ENCODE data around the gene GIT1. TPM values are rescaled to one million over a fixed set of nuclear protein-coding genes. Genes with fewer than 3 reads are reported as not detected.

The GIT1 gene
- total and polyA plus RNA-seq, 2 of the 13 experiments (the other 11 are each of a cell fraction or from before 2014, with no cell fraction given): 14.2 to 30.8 TPM

- H3K4me1 ChIP-seq (ENCODE audit: insufficient read depth, low read length): peaks cover 39% of the 10 kb centered on the region
- no peak overlapping the region for H3K4me2 ChIP-seq (ENCODE audit: low read depth, low read length)
- H3K36me3 ChIP-seq (replicated peaks in 1 of 2; ENCODE audit: control insufficient read depth in 1 of 2, insufficient read depth in 2 of 2, low read length in 2 of 2): no peaks in the 10 kb centered on the region; a peak in 1 of 5 replicates
- FAIRE-seq: peak; percentile 40
- H3K27ac ChIP-seq (ENCODE audit: extremely low read length, insufficient read depth, low read length): no peak overlapping the region
- no peak overlapping the region for H2AFZ ChIP-seq (ENCODE audit: low read length)
- 40% methylated on average over 1 of the region's 1 CpG for WGBS (ENCODE audit: low lambda C conversion rate)
- H3K9me3 ChIP-seq (ENCODE audit: low read length): no peaks in the 10 kb centered on the region
- no TSS peak for BruUV-seq (replicated peaks)
- in situ Hi-C loops (cut with HindIII; ENCODE audit: extremely low pct_ligation_motif_present, low pct_unique_long_range_greater_than_20kb): no loop called here
- intact Hi-C loops (cut with micrococcal nuclease; ENCODE audit: unreplicated experiment): no loop called here
- ChIA-PET CTCF (ENCODE audit: low intra/inter-chr PET ratio, low total read pairs) (no interaction called here), POLR2A (interaction anchor here (2.1 kb wide), 1 partner anchor 10 kb away, joined by 24 read pairs; the partner anchor contains the start of gene ABHD15)
- H3K27me3 ChIP-seq (ENCODE audit: control insufficient read depth in 1 of 2, insufficient read depth in 2 of 2, low read length in 2 of 2): peaks cover 0 to 10% of the 10 kb centered on the region in 2 experiments; a peak in 2 of 5 replicates
- H3K79me2 ChIP-seq (ENCODE audit: insufficient read depth, low read length): no peaks in the 10 kb centered on the region
- H3K4me3 ChIP-seq (replicated peaks in 1 of 3; ENCODE audit: insufficient read depth in 1 of 3, low read depth in 2 of 3, low read length in 3 of 3): no peak overlapping the region
- H3K9ac ChIP-seq (ENCODE audit: insufficient read depth, low read depth, low read length): no peak overlapping the region
- ATAC-seq: no peak
- DNase-seq (ENCODE audit: low spot score): no peak
- TF ChIP-seq, protein P1, sequence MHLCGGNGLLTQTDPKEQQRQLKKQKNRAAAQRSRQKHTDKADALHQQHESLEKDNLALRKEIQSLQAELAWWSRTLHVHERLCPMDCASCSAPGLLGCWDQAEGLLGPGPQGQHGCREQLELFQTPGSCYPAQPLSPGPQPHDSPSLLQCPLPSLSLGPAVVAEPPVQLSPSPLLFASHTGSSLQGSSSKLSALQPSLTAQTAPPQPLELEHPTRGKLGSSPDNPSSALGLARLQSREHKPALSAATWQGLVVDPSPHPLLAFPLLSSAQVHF (CRISPR knock-in tag; IDR thresholded peaks at IDR 0.05): no peak
- TF ChIP-seq TRIM22 (IDR thresholded peaks at IDR 0.05) (no peak), CEBPB (IDR thresholded peaks at IDR 0.05; ENCODE audit: borderline replicate concordance, low read depth, low read length) (peak; percentile 27; the same call in 1 of the 2 replicates), TMF1 (CRISPR knock-in tag; IDR thresholded peaks at IDR 0.05; ENCODE audit: low read depth) (no peak), MEF2D (CRISPR knock-in tag; IDR thresholded peaks at IDR 0.05) (no peak), ZNF121 (CRISPR knock-in tag; IDR thresholded peaks at IDR 0.05) (no peak), CEBPG (CRISPR knock-in tag; IDR thresholded peaks at IDR 0.05) (0 out of 2 replicates have a peak, but pooled peaks have one; percentile 18), CREB1 (IDR thresholded peaks at IDR 0.05) (no peak), CREB1 (CRISPR knock-in tag; IDR thresholded peaks at IDR 0.05) (no peak), ZNF770 (CRISPR knock-in tag; IDR thresholded peaks at IDR 0.05) (peak; percentile 91)
- TF ChIP-seq, protein P2, sequence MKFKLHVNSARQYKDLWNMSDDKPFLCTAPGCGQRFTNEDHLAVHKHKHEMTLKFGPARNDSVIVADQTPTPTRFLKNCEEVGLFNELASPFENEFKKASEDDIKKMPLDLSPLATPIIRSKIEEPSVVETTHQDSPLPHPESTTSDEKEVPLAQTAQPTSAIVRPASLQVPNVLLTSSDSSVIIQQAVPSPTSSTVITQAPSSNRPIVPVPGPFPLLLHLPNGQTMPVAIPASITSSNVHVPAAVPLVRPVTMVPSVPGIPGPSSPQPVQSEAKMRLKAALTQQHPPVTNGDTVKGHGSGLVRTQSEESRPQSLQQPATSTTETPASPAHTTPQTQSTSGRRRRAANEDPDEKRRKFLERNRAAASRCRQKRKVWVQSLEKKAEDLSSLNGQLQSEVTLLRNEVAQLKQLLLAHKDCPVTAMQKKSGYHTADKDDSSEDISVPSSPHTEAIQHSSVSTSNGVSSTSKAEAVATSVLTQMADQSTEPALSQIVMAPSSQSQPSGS (CRISPR knock-in tag; IDR thresholded peaks at IDR 0.05): no peak
- 0 out of 2 replicates have a peak, but pooled peaks cover 2% of the 10 kb centered on the region for H4K20me1 ChIP-seq (ENCODE audit: insufficient read depth, low read length)
Measured at GRCh38 chr17:29557085-29557738, 32.2 kb downstream of the GIT1 start.
